G401.6 (cell line): ENCODE results near the gene NRSN2.

Experiments used
- FAIRE-seq: peaks from 2 replicates; lab custom pipeline; 2012; peaks lifted over from hg19 to GRCh38; lab: Jason Lieb, UNC

NRSN2 gene

GRCh38 chr20:397432-398237 is 50.7 kb downstream of the NRSN2 start:
- no peak for FAIRE-seq

GRCh38 chr20:399182-399707 is 52.3 kb downstream of the NRSN2 start:
- no peak for FAIRE-seq

- FAIRE-seq = no peak
These were observed 53.2 kb downstream of the NRSN2 start for GRCh38 chr20:400128-400453.

- FAIRE-seq = no peak
These were observed 53.8 kb downstream of the NRSN2 start for GRCh38 chr20:400454-401275.

- no peak for FAIRE-seq
These were observed 55.0 kb downstream of the NRSN2 start for GRCh38 chr20:401682-402495.

GRCh38 chr20:402496-402885 is 55.6 kb downstream of the NRSN2 start:
- no peak for FAIRE-seq

GRCh38 chr20:402898-403581 is 56.1 kb downstream of the NRSN2 start:
- FAIRE-seq = no peak

- FAIRE-seq = no peak
These were observed 56.7 kb downstream of the NRSN2 start for GRCh38 chr20:403582-403957.

GRCh38 chr20:404088-404487 is 57.2 kb downstream of the NRSN2 start:
- FAIRE-seq = no peak
